ENCODE results near the gene IGSF8. TPM values are rescaled to one million over a fixed set of nuclear protein-coding genes. Genes with fewer than 3 reads are reported as not detected.

Gene IGSF8
- total RNA-seq, 4 donors from 2014 or later: 35.9 to 89.0 (median 49.5) TPM

- in situ Hi-C loops (cut with MboI; ENCODE audit: low pct_ligation_motif_present in 1 of 4, low pct_unique_long_range_greater_than_20kb in 1 of 4, low sequenced_read_pairs in 3 of 4): no loop called here
- Histone ChIP-seq H3K9me3 (no peaks in the 10 kb centered on the region), H3K27ac (no peak overlapping the region), H3K36me3 (no peaks in the 10 kb centered on the region), H3K4me1 (no peaks in the 10 kb centered on the region), H3K4me3 (no peak overlapping the region), H3K27me3 (peaks cover 16% of the 10 kb centered on the region)
- WGBS, 2 donors (ENCODE audit: low coverage in 1 of 2): 53 to 82% methylated on average over 1 to 3 of the region's 3 CpGs
- no peak for DNase-seq
- TF ChIP-seq EP300 (IDR thresholded peaks at IDR 0.05; ENCODE audit: low read depth) (no peak), POLR2AphosphoS5 (IDR thresholded peaks at IDR 0.05) (no peak), POLR2A (IDR thresholded peaks at IDR 0.05) (no peak), CTCF (IDR thresholded peaks at IDR 0.05) (no peak)
- intact Hi-C loops (cut with DNase I; ENCODE audit: low total_unique reads): no loop called here
Observed at GRCh38 chr1:160064164-160064563, 34.3 kb downstream of the IGSF8 start.

GRCh38 chr1:160063176-160063575 lies 35.2 kb downstream of the IGSF8 start:
- Histone ChIP-seq H3K4me1 (no peaks in the 10 kb centered on the region), H3K9me3 (no peaks in the 10 kb centered on the region), H3K27me3 (peaks cover 10% of the 10 kb centered on the region), H3K4me3 (no peak overlapping the region), H3K27ac (no peak overlapping the region), H3K36me3 (no peaks in the 10 kb centered on the region)
- in situ Hi-C loops (cut with MboI; ENCODE audit: low pct_ligation_motif_present in 1 of 4, low pct_unique_long_range_greater_than_20kb in 1 of 4, low sequenced_read_pairs in 3 of 4): no loop called here
- 60 to 85% methylated on average over 1 to 5 of the region's 5 CpGs for WGBS, 2 donors (ENCODE audit: low coverage in 1 of 2)
- TF ChIP-seq CTCF (IDR thresholded peaks at IDR 0.05) (no peak), POLR2A (IDR thresholded peaks at IDR 0.05) (no peak), EP300 (IDR thresholded peaks at IDR 0.05; ENCODE audit: low read depth) (no peak), POLR2AphosphoS5 (IDR thresholded peaks at IDR 0.05) (no peak)
- no peak for DNase-seq
- intact Hi-C loops (cut with DNase I; ENCODE audit: low total_unique reads): no loop called here

GRCh38 chr1:160062230-160062532 lies 36.2 kb downstream of the IGSF8 start:
- DNase-seq: no peak
- intact Hi-C loops (cut with DNase I; ENCODE audit: low total_unique reads): no loop called here
- peaks cover 10% of the 10 kb centered on the region for H3K27me3 ChIP-seq

GRCh38 chr1:160061369-160062229 lies 36.8 kb downstream of the IGSF8 start:
- H3K4me1 ChIP-seq: no peaks in the 10 kb centered on the region
- in situ Hi-C loops (cut with MboI; ENCODE audit: low pct_ligation_motif_present in 1 of 4, low pct_unique_long_range_greater_than_20kb in 1 of 4, low sequenced_read_pairs in 3 of 4) (no loop called here), intact Hi-C loops (cut with DNase I; ENCODE audit: low total_unique reads) (no loop called here)
- H3K36me3 ChIP-seq: no peaks in the 10 kb centered on the region
- TF ChIP-seq EP300 (IDR thresholded peaks at IDR 0.05; ENCODE audit: low read depth): no peak
- no peak for TF ChIP-seq POLR2A (IDR thresholded peaks at IDR 0.05)
- TF ChIP-seq POLR2AphosphoS5 (IDR thresholded peaks at IDR 0.05): no peak
- no peak for TF ChIP-seq CTCF (IDR thresholded peaks at IDR 0.05)
- H3K4me3 ChIP-seq: no peak overlapping the region
- H3K9me3 ChIP-seq: no peaks in the 10 kb centered on the region
- DNase-seq: no peak
- H3K27me3 ChIP-seq: peaks cover 10% of the 10 kb centered on the region
- 57 to 82% methylated on average over 4 to 14 of the region's 15 CpGs for WGBS, 2 donors (ENCODE audit: low coverage in 1 of 2)
- H3K27ac ChIP-seq: no peak overlapping the region

More at GRCh38 chr1:160062230-160062532, 36.2 kb downstream of the IGSF8 start:
- in situ Hi-C loops (cut with MboI; ENCODE audit: low pct_ligation_motif_present in 1 of 4, low pct_unique_long_range_greater_than_20kb in 1 of 4, low sequenced_read_pairs in 3 of 4): no loop called here
- Histone ChIP-seq H3K4me1 (no peaks in the 10 kb centered on the region), H3K9me3 (no peaks in the 10 kb centered on the region), H3K36me3 (no peaks in the 10 kb centered on the region), H3K27ac (no peak overlapping the region), H3K4me3 (no peak overlapping the region)
- 82% methylated on average over 6 of the region's 6 CpGs; no CpG with 5 or more reads in 1 of the 2 donors for WGBS, 2 donors (ENCODE audit: low coverage in 1 of 2)
- TF ChIP-seq POLR2A (IDR thresholded peaks at IDR 0.05) (no peak), CTCF (IDR thresholded peaks at IDR 0.05) (no peak), EP300 (IDR thresholded peaks at IDR 0.05; ENCODE audit: low read depth) (no peak), POLR2AphosphoS5 (IDR thresholded peaks at IDR 0.05) (no peak)

All from transverse colon (tissue), 4 donors.